Activated CD8-positive, alpha-beta memory T cell treated with anti-CD3 and anti-CD28 coated beads for 48 hours (primary cell): Measurements from ENCODE around the gene AOAH.
"Not testable (repeated sequence)": the region's sequence is repeated elsewhere in the genome, so short reads cannot be mapped to it uniquely, and the experiment has no call there.

Source experiments
- DNase-seq, 3 experiments: peaks; one replicate each; pipeline ENCODE4 v3.0.0-alpha.2; 2020; ENCODE audit warnings: low read depth in 2 of 3, low spot score in 2 of 3

The AOAH gene

GRCh38 chr7:36474283-36475010, 249.8 kb downstream of the AOAH start:
- no peak for DNase-seq

GRCh38 chr7:36473454-36474282, 250.6 kb downstream of the AOAH start:
- DNase-seq, result peak in 1 of 3 experiments; percentile 12

GRCh38 chr7:36472141-36472729, 252.1 kb downstream of the AOAH start:
- no peak for DNase-seq

- DNase-seq, result no peak
Observed at GRCh38 chr7:36469236-36469635, 255.1 kb downstream of the AOAH start.

GRCh38 chr7:36468370-36469101, 255.8 kb downstream of the AOAH start:
- DNase-seq, result no peak

GRCh38 chr7:36466001-36466400, 258.3 kb downstream of the AOAH start:
- DNase-seq, result not testable (repeated sequence)

GRCh38 chr7:36464271-36464670, 260.0 kb downstream of the AOAH start:
- no peak for DNase-seq
